Suppressor macrophage (primary cell): ENCODE measurements around the gene FBXO21.
"Not testable (repeated sequence)": the region's sequence is repeated elsewhere in the genome, so short reads cannot be mapped to it uniquely, and the experiment has no call there.

ENCODE experiments used
- DNase-seq, 4 experiments: peaks; one replicate each; pipeline ENCODE4 v3.0.0-alpha.2; 2020 to 2022
- total RNA-seq, 17 experiments: gene quantifications; one replicate each; lab custom pipeline; 2026; ENCODE audit warnings: mixed read lengths in 6 of 17, inconsistent platforms in 3 of 17; lab: John Stamatoyannopoulos, UW

The FBXO21 gene, protein sequence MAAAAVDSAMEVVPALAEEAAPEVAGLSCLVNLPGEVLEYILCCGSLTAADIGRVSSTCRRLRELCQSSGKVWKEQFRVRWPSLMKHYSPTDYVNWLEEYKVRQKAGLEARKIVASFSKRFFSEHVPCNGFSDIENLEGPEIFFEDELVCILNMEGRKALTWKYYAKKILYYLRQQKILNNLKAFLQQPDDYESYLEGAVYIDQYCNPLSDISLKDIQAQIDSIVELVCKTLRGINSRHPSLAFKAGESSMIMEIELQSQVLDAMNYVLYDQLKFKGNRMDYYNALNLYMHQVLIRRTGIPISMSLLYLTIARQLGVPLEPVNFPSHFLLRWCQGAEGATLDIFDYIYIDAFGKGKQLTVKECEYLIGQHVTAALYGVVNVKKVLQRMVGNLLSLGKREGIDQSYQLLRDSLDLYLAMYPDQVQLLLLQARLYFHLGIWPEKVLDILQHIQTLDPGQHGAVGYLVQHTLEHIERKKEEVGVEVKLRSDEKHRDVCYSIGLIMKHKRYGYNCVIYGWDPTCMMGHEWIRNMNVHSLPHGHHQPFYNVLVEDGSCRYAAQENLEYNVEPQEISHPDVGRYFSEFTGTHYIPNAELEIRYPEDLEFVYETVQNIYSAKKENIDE
- total RNA-seq = 14.4 to 45.1 (median 33.9) reads per million in 17 experiments

DNA sequence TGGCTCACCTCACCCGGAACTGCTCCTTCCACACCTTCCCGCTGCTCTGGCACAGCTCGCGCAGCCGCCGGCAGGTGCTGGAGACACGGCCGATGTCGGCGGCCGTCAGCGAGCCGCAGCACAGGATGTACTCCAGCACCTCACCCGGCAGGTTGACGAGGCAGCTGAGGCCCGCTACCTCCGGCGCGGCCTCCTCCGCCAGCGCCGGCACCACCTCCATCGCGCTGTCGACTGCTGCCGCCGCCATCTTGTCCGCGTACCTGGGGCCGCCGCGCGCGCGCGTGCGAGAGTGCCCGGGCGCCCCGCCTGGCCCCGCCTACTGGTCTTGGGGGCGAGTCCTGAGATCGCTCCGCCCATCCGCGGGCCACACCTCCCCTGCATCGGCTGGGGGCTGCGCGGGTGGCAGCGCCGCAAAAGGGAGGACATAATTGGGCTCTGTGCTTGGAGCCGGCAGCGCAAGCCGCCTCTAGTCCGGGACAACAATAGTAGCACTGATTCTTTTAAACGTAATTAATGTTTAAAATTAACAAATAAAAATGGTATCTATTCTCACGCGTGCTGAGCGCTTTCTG is at the start of gene FBXO21:
TSS of gene FBXO21 (minus strand) at position 261 of the 572 bp plus-strand sequence. CDS start at position 247, 14 bp downstream.
- peak; percentile 88 to 96 (median 92) for DNase-seq

DNA sequence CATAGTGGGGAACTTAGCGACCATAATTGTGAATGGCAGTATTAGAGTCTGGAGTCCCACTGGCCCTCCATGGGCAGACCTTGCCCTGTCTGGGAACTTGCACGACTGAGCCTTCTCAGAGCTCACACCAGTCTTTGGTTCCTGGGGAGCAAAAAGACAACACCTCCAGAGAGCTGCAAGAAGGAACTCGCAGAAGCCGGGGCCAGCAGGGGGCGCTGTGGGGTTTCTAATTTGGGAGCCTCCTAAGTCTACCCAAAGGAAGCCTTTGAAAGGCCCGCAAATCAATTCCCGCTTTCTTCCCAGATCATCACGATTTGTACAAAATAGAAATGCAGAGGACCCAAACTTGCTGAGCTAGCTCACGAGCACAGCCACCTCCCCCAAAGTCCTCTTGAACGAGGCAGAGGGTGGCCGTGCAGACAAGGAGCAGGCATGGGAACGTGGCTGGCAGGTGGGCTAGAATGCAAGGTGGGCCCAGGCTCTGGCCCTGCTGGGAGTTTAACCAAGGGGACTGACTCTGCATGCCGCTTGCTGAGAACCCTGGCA is 46.3 kb upstream of the FBXO21 start:
- DNase-seq = peak; percentile 74 to 93 (median 86)

DNA sequence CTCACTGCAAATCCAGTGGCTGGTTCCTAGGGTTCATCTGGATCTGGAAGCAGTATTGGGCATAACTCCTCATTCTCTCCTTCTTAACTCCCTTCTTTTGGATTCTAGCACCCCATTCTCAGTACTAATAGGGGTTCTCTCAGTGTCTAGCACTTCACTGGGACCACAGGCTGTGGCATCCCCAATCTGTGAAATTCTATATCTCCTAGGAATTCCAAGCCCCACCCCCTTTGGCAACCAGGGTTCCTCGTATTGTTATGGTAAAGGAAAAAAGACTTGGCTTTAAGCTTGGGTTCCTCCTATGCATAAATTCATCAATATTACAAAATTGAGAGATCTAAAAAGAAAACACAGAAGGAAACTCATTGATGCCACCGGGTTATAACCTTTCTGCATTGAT is 45.0 kb upstream of the FBXO21 start:
- no peak for DNase-seq

DNA sequence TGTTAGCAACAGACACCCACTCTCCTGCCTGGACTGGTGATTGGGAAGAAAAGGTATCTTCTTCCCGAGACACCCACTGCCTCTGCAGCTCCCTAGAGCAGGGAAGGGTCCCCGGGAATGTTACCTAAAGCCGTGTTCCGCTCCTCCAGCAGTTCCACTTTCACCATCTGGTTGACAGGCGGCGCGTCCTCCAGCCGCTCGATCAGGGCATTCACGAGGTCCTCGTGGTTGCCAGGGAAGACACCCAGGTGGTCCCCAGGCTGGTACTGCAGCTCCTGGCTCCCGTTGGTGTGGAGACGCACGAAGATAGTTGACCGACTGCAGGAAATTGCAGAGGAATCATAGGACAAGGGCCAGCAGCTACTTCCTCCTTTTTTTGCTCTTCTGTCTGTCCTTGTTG is 44.2 kb upstream of the FBXO21 start:
- no peak for DNase-seq

DNA sequence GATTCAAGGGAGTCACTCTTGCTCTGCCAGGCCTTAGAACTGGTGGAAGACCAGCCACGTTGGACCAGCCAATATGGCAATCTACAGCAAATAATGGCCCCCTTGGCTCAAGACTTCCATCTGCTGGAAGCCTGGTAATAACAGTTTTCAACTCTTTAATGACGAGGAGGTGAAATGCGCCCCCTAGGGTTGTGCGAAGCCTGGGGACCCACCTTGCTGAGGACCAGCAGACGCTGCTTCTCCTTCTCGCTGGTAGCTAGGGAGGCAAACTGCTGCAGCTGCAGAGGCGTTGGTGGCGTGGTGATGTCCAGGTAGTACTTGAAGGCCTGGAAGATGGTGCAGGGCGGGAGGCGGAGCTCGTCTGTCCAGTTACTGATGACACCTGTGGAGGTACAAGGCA is 41.5 kb upstream of the FBXO21 start:
- no peak for DNase-seq

DNA sequence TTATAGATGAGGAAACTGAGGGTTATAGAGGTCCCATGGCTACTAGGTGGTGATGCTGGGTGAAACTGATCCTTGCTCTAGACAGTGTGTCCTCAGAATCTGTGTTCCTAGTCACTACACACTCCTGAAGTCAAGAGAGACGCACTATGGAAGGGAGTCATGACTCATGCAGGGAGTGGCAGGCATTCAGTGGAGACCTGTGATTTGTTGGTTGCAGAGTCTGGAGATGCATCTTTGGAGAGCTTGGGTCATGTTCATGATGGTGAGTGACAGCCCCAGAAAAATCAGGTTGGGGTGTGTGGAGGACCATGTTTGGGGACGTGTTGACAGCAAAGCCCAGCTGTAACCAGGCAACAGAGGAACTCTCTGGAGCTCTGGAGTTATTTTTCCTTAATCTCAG is 38.0 kb upstream of the FBXO21 start:
- no peak for DNase-seq

DNA sequence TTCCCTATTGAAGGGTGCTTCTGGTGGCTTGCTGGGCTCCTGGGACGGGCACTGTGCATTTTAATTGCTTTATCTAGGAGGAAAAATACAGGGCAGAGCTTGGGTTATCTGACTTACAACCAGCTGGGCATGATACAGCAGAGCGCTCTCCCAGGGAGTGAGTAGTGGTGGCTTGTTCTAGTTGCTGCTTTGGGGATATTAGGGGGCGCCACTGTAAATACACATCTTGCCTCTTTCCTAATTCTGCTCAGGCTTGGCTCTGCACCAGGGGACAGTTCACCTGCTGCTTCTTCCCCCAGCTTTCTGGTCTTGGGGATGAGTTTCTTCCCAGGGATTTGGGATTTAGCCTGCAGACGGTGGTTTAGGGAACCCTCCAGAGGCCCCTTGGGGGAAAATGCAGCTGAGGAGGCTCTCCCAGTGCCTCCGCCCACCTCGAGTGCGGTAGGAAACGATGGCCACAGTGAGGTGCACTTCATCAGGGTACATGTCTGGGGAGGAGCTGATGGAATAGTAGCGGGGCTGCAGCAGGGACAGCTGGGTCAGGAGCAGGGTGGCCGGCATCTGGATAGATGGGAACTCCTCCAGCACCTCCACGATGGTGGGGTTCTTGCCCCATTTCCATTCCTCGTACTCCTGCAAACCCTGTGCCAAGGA is 36.9 kb upstream of the FBXO21 start:
- DNase-seq = no peak

DNA sequence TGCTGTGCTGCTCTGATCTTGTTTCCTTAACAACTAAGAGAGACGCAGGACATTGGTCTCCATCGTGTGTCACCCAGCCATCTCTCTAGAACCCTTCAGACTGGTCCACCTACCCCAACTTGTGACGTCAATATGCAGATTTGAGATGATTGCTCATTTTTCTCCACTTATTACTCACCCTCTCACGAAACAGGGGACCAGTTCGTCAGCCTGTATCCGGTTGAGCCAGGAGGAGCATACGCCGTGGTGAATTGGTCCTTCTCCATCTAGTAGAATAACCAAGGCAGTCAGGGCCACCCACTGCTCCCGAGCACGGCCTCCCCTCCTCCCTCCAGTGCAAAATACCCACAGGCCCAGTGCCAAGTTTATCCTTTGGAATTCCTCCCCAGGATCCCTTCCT is 36.2 kb upstream of the FBXO21 start:
- no peak for DNase-seq

DNA sequence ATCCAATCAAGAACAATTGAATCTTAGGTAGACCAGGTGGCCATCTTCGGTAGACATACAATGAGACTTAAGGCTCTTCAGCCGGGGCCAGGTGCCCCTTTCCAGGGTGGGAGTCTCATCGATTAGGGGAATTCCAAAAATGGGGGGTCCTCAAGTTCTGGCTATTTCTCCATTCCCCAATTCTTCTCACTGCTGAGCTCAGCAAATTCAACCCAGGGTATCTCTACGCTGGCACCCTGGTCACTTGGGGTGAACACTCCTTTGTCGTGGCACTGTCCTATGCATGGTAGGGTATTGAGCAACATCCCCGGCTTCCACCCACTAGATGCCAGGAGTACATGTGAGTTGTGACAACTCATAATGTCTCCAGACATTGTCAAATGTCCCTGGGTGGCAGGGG is 34.9 kb upstream of the FBXO21 start:
- no peak for DNase-seq

DNA sequence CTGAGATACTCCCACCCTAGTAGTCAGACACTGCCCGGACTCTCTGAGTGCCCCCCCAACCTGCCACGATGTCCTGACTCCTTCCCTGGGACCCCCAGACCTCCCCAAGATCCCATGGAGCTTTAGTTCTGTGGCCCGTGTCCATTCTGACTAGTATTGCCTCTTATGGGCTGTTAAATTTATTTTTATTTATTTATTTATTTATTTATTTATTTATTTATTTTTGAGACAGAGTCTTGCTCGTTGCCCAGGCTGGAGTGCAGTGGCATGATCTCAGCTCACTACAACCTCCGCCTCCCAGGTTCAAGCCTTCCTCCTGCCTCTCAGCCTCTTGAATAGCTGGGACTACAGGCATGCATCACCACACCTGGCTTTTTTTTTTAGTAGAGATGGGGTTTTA is 30.7 kb upstream of the FBXO21 start:
- DNase-seq = not testable (repeated sequence)

DNA sequence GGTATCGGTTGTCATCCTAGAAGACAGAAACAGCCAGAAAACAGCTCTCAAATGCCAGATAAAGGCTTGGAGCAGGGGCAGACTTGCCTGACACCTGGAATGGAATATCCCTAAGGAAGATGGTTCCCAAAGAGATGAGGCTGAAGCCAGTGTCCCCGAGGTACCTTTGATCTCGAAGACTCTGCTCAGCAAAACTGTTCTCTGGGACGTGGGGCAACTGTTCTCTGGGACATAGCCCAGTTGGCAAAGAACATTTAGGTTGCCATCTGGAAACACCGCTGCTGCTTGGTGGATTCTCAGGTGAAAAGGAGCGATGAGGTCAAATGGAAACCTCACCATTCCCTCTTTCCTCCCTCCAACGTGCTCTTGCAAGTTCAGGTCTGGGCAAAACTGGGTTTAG is 27.9 kb upstream of the FBXO21 start:
- DNase-seq = no peak

DNA sequence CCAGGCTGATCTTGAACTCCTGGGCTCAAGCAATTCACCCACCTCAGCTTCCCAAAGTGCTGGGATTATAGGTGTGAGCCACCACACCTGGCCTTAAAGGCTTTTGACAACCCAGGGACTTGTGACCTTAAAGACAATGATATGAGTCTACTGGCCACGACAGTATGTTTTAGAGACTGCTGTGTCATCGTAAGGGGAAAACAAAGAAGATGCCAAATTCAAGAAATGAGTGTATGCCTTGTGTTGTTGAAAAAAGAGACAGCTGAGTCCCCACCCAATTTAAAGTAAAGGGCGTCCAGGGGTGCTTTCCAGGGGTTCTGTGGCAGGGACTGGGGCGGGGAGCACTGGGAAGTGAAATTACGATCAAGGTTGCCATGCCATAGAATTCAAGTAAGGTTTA is 26.4 kb upstream of the FBXO21 start:
- no peak for DNase-seq

DNA sequence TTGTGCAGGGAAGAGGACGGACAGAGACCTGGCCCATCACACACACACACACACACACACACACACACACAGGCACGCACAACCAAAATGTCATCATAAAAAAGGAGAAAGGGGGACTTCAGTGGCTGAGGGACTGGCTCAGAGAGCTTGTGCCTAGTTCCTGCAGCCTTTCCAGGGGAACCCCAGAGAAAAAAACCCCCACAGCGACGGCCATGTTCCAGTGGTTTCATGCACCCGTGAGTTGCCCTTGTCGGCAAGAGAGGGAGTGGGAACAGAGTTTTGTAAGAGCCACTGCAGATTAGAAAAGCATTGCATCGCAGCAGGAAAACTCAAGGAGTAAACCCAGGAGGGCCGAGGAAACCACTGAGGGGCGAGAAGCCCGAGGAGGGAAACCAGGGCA is 24.5 kb upstream of the FBXO21 start:
- no peak for DNase-seq

DNA sequence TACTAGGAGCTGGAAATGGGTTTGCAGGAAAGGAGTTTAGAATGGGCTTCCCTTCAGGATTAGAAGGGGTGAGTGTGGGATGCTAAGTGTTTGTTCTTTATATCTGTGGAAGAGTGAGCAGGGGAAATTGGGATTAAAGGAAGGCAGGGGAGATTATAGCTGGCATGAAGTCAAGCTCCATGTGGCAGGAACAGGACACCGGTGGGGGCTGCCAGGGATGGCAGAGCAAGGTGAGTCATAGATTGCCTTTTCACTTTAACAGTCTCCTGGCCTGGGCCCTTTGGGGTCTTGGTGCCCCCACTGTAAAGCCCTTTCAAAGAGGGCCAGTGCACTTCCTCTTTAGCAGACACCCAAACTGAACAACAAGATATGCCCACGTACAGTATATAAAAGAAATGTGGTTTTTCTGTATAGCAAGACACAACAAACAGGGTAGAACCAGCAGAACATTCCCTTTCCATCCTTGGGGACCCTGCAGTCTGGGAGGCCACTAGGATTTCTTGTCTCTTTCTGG is 23.1 kb upstream of the FBXO21 start:
- no peak for DNase-seq

DNA sequence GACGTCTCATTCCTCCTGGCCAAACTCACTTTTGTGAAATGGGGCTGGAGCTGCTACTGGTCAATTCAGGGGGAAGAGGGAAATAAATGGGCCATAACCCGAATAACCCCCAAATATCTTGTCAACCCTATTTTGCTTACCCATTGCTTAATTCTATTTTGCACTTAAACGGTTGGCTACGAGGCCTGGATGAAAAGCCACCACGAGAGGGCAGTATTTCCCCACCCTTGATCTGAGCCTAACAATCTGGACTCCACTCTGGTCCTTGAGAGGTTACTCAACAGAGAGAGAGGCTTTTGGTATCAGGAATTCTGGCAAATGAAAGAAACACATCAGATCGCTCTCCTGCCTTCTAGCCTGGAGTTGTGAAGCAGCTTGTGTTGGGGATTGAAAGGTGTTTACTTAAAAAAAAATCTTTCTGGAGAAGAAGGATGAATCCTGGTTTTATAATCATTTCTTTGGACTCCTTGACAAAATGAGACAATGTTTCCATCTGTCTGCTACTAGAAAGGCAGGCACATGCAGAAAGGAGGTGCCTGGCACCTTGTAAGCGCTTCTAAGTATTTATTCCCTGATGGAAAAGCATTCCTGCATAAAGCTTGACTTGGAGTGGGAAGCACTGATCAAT is 22.4 kb upstream of the FBXO21 start:
- DNase-seq = peak; percentile 67 to 83 (median 81)

DNA sequence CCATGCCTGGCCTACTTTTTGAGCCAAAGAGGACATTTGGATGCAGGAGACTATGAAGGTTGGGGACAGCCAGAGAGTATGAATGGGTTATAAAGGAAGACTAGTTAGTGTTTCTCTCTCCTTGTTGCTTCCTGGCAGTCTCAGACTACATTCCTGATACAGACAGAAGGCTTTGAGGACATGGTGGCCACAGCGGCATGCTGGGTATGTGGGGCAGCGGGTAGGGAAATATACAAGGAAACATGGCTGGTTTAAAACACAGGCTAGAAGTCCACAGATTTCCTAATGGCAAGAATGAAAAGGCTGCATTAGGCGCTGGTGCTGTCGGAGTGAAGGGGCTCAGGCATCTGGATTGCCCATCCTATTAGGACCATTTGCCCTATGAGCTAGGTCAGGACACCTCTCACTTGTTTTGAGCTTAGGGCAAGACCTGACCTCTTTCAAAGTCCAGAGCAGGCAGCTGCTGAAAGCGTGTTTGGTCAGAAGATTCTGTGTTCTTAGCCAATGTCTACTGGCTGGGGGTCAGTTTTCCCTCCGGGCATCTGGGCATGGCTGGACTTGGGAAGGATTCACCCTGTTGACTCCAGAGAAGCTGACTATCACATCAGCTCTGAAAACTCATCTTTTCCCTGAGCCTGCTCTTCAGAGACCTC is 20.1 kb upstream of the FBXO21 start:
- no peak for DNase-seq

DNA sequence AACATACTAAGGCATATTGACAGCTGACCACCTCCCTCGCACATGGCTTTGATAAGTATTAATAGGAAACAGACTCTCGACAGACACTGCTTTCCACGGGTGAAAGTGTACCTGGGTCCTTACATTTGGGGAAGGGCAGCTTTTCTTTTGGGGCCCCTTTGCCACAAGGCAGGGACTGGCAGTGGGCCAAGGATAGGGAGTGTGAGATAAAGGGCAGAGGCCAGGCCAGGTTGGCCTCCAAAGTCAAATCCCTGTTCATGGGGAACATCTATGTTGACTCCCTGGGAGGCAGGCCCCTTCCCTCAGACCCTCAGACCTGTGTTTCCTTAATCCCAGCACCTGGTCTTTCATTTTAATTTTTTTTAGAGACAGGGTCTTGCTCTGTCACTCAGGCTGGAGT is 19.4 kb upstream of the FBXO21 start:
- DNase-seq = no peak

DNA sequence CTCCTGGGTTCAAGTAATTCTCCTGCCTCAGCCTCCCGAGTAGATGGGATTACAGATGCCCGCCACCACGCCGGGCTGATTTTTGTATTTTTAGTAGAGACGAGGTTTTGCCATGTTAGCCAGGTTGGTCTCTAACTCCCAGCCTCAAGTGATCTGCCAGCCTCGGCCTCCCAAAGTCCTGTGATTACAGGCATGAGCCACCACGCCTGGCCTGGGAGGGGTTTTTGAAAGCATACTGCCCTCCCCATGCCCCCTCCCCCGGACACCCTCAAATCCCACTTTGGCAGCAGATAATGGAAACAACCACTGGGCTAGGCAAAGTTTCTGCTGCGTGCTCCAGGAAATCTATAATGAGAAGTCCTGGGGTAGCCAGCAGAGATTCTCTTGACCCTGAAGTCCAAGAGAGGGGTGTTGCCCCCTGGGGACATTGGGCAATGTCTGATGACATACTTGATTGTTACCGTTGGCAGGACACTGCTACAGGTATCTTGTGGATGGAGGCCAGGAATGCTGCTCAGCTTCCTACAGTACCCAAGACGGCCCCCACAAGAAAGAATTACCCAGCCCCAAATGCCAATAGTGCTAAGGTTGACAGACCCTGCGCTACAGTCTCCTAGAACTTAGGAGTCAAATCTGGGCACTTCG is 18.7 kb upstream of the FBXO21 start:
- DNase-seq = no peak

DNA sequence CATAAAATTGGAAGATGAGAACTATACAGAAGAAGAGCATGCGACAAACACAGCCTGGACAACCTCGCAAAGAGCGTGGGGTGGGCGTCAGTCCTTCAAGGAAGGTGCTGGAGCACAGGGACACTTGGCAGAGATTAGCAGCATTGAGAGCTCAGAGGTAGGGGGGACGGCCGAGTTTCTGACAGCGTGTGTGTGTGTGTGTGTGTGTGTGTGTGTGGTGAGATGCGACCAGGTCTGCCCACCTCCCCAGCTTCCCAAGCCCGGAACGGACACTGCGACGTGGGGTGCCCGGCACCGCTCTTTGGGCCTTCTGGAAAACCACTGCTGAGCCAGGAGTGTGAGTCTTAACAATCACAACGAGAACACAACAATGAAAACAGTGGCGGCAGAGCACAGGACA is 17.9 kb upstream of the FBXO21 start:
- no peak for DNase-seq

DNA sequence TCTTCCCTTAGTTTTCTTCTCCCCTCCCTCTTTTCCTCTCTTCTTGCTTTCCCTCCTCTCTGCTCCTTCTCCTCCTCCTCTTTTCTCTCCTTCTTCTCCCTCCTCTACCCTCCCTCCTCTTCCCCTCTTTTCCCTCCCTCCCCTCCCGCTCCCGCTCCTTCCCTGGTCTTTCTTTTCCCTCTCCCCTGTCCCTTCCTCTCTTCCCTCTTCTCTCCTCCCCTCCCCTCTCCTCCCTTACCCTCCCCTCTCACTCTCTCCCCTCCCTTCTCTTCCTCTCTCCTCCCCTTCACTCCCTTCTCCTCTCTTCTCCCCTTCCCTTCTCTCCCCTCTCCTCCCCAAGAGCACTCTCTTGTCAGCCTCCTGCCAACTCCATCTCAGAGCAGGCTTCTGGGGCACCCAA is 17.4 kb upstream of the FBXO21 start:
- DNase-seq = no peak

DNA sequence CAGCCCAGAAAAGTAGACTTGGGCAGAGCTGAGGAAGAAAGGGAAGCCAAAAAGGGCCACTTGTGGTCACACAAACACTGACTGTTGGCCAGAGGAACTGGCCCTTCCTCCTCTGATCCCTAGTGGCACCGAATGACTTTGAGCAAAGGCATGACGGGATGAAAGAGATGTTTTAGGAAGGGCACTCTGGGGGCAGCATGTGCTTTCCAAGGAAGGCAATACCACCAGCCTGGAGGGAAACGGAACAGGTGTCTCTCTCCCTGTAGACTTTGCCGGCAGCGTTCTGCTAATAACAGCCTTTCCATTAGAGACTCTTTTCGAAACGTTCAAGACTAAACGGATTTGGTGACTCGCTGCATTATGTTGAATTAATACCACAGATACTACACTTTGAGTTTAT is 12.3 kb upstream of the FBXO21 start:
- DNase-seq = peak in 3 of 4 experiments; percentile 11 to 28 (median 14)
